GM18508 (cell line): Measurements from ENCODE around the gene HLA-DQB2.
"Not testable (repeated sequence)": the region's sequence is repeated elsewhere in the genome, so short reads cannot be mapped to it uniquely, and the experiment has no call there.

ENCODE experiments used
- ATAC-seq: cut with Tn5 transposase; IDR thresholded peaks from one replicate; pipeline ENCODE4 v1.9.1; 2021; ENCODE audit warnings: moderate number of reproducible peaks; ENCODE audit not compliant: insufficient read depth, unreplicated experiment

Gene HLA-DQB2

GRCh38 chr6:32763421-32763820, at the start of gene HLA-DQB2:
HLA-DQB2 (minus strand) TSS chr6:32763532; CDS start chr6:32763470, 62 bp downstream.
- no peak for ATAC-seq

- ATAC-seq: no peak
These were observed 45.8 kb upstream of the HLA-DQB2 start for GRCh38 chr6:32809171-32809570.

GRCh38 chr6:32807020-32807580, 43.8 kb upstream of the HLA-DQB2 start:
- no peak for ATAC-seq

- not testable (repeated sequence) for ATAC-seq
These were observed 42.1 kb upstream of the HLA-DQB2 start for GRCh38 chr6:32805404-32805803.

- ATAC-seq: no peak
These were observed 40.1 kb upstream of the HLA-DQB2 start for GRCh38 chr6:32803416-32803815.

- ATAC-seq: no peak
These were observed 36.4 kb upstream of the HLA-DQB2 start for GRCh38 chr6:32799740-32800139.

GRCh38 chr6:32799168-32799567, 35.8 kb upstream of the HLA-DQB2 start:
- no peak for ATAC-seq

GRCh38 chr6:32796848-32797776, 33.8 kb upstream of the HLA-DQB2 start:
- no peak for ATAC-seq

- no peak for ATAC-seq
These were observed 31.2 kb upstream of the HLA-DQB2 start for GRCh38 chr6:32794510-32794909.

- ATAC-seq: no peak
These were observed 29.6 kb upstream of the HLA-DQB2 start for GRCh38 chr6:32792901-32793435.

- no peak for ATAC-seq
These were observed 27.0 kb upstream of the HLA-DQB2 start for GRCh38 chr6:32790306-32790705.

- ATAC-seq: no peak
These were observed 22.6 kb upstream of the HLA-DQB2 start for GRCh38 chr6:32785781-32786533.

- not testable (repeated sequence) for ATAC-seq
These were observed 19.6 kb upstream of the HLA-DQB2 start for GRCh38 chr6:32782923-32783322.

- ATAC-seq: no peak
These were observed 15.7 kb upstream of the HLA-DQB2 start for GRCh38 chr6:32779036-32779435.

GRCh38 chr6:32775071-32775470, 11.7 kb upstream of the HLA-DQB2 start:
- no peak for ATAC-seq

- ATAC-seq: no peak
These were observed 11.1 kb upstream of the HLA-DQB2 start for GRCh38 chr6:32774426-32774825.

- no peak for ATAC-seq
These were observed 9.3 kb upstream of the HLA-DQB2 start for GRCh38 chr6:32772656-32773055.

GRCh38 chr6:32764048-32764447, 716 bp upstream of the HLA-DQB2 start:
- ATAC-seq: no peak

- ATAC-seq: no peak
These were observed 1.8 kb downstream of the HLA-DQB2 start for GRCh38 chr6:32761548-32761947.

GRCh38 chr6:32761072-32761471, 2.3 kb downstream of the HLA-DQB2 start:
- ATAC-seq: no peak

- ATAC-seq: no peak
These were observed 3.7 kb downstream of the HLA-DQB2 start for GRCh38 chr6:32759669-32760068.
